ENCODE data around the gene COG3. TPM values are rescaled to one million over a fixed set of nuclear protein-coding genes. Genes with fewer than 3 reads are reported as not detected.

COG3 gene
- total and polyA plus RNA-seq, 4 donors, result 14.7 to 66.7 (median 22.4) TPM

DNA sequence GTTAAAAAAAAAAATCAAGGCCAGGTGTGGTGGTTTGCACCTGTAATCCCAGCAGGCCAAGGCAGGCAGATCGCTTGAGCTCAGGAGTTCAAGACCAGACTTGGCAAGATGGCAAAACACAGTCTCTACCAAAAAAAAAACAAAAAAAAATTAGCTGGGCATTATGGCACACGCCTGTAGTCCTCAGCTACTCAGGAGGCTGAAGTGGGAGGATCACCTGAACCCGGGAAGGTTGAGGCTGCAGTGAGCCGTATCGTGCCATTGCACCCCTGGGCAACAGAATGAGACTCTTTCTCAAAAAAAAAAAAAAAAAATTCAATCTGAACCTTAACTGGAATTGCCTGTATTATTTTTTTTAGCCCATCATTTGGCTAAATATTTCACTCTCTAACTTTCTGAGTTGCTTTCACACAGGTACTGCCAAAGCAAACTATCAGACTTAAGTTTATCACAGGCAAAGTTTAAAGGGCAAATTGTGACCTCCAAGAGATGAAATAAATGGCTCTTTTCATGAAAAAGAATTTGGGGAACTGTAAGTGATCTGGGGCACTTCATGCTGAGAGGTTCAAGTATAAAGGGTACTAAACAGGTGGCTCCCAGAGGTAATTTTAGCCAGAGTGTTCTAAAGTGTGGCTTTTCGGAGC lies 31.9 kb upstream of the COG3 start:
- H3K27me3 ChIP-seq (ENCODE audit: control insufficient read depth in 3 of 3, insufficient read depth in 3 of 3, low read length in 2 of 3), result no peaks in the 10 kb centered on the region
- DNase-seq (no peak), ATAC-seq (ENCODE audit: insufficient read depth, low FRiP score) (no peak)
- no peak overlapping the region for H3K4me3 ChIP-seq
- TF ChIP-seq, protein P1, sequence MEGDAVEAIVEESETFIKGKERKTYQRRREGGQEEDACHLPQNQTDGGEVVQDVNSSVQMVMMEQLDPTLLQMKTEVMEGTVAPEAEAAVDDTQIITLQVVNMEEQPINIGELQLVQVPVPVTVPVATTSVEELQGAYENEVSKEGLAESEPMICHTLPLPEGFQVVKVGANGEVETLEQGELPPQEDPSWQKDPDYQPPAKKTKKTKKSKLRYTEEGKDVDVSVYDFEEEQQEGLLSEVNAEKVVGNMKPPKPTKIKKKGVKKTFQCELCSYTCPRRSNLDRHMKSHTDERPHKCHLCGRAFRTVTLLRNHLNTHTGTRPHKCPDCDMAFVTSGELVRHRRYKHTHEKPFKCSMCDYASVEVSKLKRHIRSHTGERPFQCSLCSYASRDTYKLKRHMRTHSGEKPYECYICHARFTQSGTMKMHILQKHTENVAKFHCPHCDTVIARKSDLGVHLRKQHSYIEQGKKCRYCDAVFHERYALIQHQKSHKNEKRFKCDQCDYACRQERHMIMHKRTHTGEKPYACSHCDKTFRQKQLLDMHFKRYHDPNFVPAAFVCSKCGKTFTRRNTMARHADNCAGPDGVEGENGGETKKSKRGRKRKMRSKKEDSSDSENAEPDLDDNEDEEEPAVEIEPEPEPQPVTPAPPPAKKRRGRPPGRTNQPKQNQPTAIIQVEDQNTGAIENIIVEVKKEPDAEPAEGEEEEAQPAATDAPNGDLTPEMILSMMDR (IDR thresholded peaks at IDR 0.05; ENCODE audit: control extremely low read depth, extremely low read depth), result no peak
- no peaks in the 10 kb centered on the region for H3K9me3 ChIP-seq (ENCODE audit: control insufficient read depth in 4 of 4, insufficient read depth in 3 of 4, low read length in 3 of 4)
- H3K36me3 ChIP-seq (ENCODE audit: control insufficient read depth in 4 of 4, insufficient read depth in 4 of 4, low read length in 4 of 4), result no peaks in the 10 kb centered on the region
- peak overlapping the region in 1 of 2 donors; percentile 60 for H3K27ac ChIP-seq (ENCODE audit: low read depth in 1 of 2, low read length in 1 of 2)
- 92 to 93% methylated on average over 6 of the region's 6 CpGs for WGBS, 2 donors
- no peaks in the 10 kb centered on the region for H3K4me1 ChIP-seq (ENCODE audit: control insufficient read depth in 5 of 5, insufficient read depth in 5 of 5, low read length in 5 of 5)
- no peak overlapping the region for H3K9ac ChIP-seq (ENCODE audit: insufficient read depth in 1 of 2, low read length in 2 of 2)

DNA sequence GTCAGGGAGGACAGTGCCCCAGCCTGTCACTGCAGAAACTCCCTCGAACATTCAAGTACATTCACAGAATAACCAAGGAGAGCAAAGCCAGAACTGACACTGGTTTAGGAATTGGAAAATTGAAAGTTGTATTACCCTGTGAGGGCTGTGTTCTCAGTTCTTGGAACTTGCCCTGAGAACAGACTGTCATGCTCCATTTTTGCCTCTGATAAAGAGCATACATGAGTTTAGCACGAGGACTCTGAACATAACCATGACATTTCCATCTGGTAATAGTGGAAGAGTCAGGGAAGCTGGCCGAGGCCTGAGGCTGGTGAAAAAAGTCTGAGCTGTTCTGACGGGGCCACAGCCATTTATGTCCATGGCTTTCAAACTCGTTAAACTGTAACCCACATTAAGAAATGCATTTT lies 31.4 kb upstream of the COG3 start:
- Histone ChIP-seq H3K4me3 (no peak overlapping the region), H3K27ac (ENCODE audit: low read depth in 1 of 2, low read length in 1 of 2) (peak overlapping the region in 1 of 2 donors; percentile 60), H3K4me1 (ENCODE audit: control insufficient read depth in 5 of 5, insufficient read depth in 5 of 5, low read length in 5 of 5) (no peaks in the 10 kb centered on the region), H3K27me3 (ENCODE audit: control insufficient read depth in 3 of 3, insufficient read depth in 3 of 3, low read length in 2 of 3) (no peaks in the 10 kb centered on the region), H3K36me3 (ENCODE audit: control insufficient read depth in 4 of 4, insufficient read depth in 4 of 4, low read length in 4 of 4) (no peaks in the 10 kb centered on the region), H3K9ac (ENCODE audit: insufficient read depth in 1 of 2, low read length in 2 of 2) (no peak overlapping the region), H3K9me3 (ENCODE audit: control insufficient read depth in 4 of 4, insufficient read depth in 3 of 4, low read length in 3 of 4) (no peaks in the 10 kb centered on the region)
- 78 to 92% methylated on average over 5 of the region's 5 CpGs for WGBS, 2 donors
- TF ChIP-seq, protein P1 (IDR thresholded peaks at IDR 0.05; ENCODE audit: control extremely low read depth, extremely low read depth), result no peak
- DNase-seq (no peak), ATAC-seq (ENCODE audit: insufficient read depth, low FRiP score) (no peak)

DNA sequence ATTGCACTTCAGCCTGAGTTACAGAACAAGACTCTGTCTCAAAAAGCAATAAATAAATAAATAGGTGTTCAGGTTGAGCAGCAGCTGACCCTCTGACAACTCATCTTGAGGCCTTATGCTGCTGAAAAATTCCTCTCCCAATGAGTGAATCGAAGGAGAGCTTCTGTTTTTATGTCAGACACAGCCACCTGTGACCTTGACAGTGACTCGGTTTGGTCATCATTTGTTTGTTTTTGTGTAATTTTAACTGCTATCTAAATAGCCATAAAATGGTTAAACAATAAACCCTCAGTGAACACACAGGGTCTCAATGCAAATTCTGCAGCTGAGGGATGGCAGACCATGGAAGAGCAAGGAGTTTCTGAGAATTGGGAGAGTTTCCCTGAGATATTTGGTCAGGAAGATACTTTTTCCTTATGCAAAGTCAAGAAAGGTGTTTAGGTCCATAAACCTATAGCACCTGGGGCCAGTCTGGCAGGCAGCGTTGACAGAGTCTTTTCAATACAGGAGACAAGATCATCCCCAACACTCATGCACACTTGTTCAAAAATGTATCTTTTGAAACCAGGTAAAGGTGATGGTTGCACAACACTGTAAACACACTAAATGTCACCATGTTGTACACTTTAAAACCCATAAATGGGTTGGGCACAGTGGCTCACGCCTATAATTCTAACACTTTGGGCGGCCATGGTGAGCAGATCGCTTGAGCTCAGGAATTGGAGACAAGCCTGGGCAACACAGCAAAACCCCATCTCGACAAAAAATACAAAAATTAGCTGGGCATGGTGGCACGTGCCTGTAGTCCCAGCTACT lies 30.0 kb upstream of the COG3 start:
- H3K9ac ChIP-seq (ENCODE audit: insufficient read depth in 1 of 2, low read length in 2 of 2), result no peak overlapping the region

More for the DNA sequence above, 30.0 kb upstream of the COG3 start:
- no peak for DNase-seq
- TF ChIP-seq, protein P1 (IDR thresholded peaks at IDR 0.05; ENCODE audit: control extremely low read depth, extremely low read depth), result no peak
- H3K36me3 ChIP-seq (ENCODE audit: control insufficient read depth in 4 of 4, insufficient read depth in 4 of 4, low read length in 4 of 4), result no peaks in the 10 kb centered on the region
- H3K9me3 ChIP-seq (ENCODE audit: control insufficient read depth in 4 of 4, insufficient read depth in 3 of 4, low read length in 3 of 4), result no peaks in the 10 kb centered on the region
- H3K27ac ChIP-seq (ENCODE audit: low read depth in 1 of 2, low read length in 1 of 2), result no peak overlapping the region
- H3K4me1 ChIP-seq (ENCODE audit: control insufficient read depth in 5 of 5, insufficient read depth in 5 of 5, low read length in 5 of 5), result no peaks in the 10 kb centered on the region
- 89 to 95% methylated on average over 8 of the region's 8 CpGs for WGBS, 2 donors
- ATAC-seq (ENCODE audit: insufficient read depth, low FRiP score), result no peak
- H3K4me3 ChIP-seq, result no peak overlapping the region
- no peaks in the 10 kb centered on the region for H3K27me3 ChIP-seq (ENCODE audit: control insufficient read depth in 3 of 3, insufficient read depth in 3 of 3, low read length in 2 of 3)

Data from lung (tissue), 12 donors.